ENCODE results near the gene FAM124A. TPM values are rescaled to one million over a fixed set of nuclear protein-coding genes. Genes with fewer than 3 reads are reported as not detected.

FAM124A gene
- total and polyA plus RNA-seq, 2 donors (not counting 1 experiment from before 2014, with no cell fraction given): 1.7 to 4.8 TPM

DNA sequence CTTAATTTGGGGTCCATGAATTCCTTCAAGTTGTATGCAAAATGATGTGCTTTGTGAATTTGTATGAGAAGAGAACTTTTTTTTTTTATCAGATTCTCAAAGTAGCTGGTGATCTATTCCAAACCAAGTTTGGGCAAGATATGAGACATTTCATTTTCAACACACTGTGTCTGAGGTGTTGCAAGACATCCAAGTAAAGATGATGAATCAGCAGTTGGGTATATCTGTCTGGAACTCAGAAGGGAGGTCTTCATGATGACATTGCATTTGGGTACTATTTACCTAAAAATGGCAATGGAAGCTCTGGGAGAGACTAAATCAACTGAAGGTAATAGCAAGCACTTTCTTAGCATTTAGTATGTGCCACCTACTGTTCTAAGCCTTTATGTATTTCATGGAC, 2.8 kb downstream of the FAM124A start:
- no peak overlapping the region for H3K9ac ChIP-seq (ENCODE audit: insufficient read depth, low read length)
- no peak for DNase-seq (ENCODE audit: low read depth in 2 of 2)
- H2AFZ ChIP-seq (ENCODE audit: low read length): no peak overlapping the region
- H4K20me1 ChIP-seq (ENCODE audit: control insufficient read depth, extremely low read depth, insufficient read depth, low read length): no peaks in the 10 kb centered on the region
- H3K79me2 ChIP-seq (ENCODE audit: control insufficient read depth, insufficient read depth, low read length): no peaks in the 10 kb centered on the region
- no peaks in the 10 kb centered on the region for H3K36me3 ChIP-seq (ENCODE audit: control insufficient read depth, insufficient read depth, low read length)
- H3K27me3 ChIP-seq (ENCODE audit: control insufficient read depth, insufficient read depth, low read length): no peaks in the 10 kb centered on the region
- H3K4me2 ChIP-seq (ENCODE audit: extremely low read depth, insufficient read depth, low read length): no peak overlapping the region
- no peaks in the 10 kb centered on the region for H3K9me3 ChIP-seq (ENCODE audit: control insufficient read depth, insufficient read depth, low read depth, low read length)
- no peak overlapping the region for H3K4me3 ChIP-seq (replicated peaks in 1 of 4; ENCODE audit: control extremely low read depth in 1 of 4, insufficient read depth in 1 of 4, low read depth in 3 of 4, low read length in 4 of 4)
- TF ChIP-seq EZH2 (IDR thresholded peaks at IDR 0.05; ENCODE audit: low read length, missing control alignments): no peak
- TF ChIP-seq, protein P1, sequence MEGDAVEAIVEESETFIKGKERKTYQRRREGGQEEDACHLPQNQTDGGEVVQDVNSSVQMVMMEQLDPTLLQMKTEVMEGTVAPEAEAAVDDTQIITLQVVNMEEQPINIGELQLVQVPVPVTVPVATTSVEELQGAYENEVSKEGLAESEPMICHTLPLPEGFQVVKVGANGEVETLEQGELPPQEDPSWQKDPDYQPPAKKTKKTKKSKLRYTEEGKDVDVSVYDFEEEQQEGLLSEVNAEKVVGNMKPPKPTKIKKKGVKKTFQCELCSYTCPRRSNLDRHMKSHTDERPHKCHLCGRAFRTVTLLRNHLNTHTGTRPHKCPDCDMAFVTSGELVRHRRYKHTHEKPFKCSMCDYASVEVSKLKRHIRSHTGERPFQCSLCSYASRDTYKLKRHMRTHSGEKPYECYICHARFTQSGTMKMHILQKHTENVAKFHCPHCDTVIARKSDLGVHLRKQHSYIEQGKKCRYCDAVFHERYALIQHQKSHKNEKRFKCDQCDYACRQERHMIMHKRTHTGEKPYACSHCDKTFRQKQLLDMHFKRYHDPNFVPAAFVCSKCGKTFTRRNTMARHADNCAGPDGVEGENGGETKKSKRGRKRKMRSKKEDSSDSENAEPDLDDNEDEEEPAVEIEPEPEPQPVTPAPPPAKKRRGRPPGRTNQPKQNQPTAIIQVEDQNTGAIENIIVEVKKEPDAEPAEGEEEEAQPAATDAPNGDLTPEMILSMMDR (conservative IDR thresholded peaks at IDR 0.05 in 1 of 2, IDR thresholded peaks at IDR 0.05 in 1 of 2; ENCODE audit: low read depth in 1 of 2, low read length in 2 of 2): no peak
- H3K27ac ChIP-seq (ENCODE audit: insufficient read depth, low read length): no peak overlapping the region
- H3K4me1 ChIP-seq (ENCODE audit: control insufficient read depth, extremely low read depth, insufficient read depth, low read length): peaks cover 3% of the 10 kb centered on the region

DNA sequence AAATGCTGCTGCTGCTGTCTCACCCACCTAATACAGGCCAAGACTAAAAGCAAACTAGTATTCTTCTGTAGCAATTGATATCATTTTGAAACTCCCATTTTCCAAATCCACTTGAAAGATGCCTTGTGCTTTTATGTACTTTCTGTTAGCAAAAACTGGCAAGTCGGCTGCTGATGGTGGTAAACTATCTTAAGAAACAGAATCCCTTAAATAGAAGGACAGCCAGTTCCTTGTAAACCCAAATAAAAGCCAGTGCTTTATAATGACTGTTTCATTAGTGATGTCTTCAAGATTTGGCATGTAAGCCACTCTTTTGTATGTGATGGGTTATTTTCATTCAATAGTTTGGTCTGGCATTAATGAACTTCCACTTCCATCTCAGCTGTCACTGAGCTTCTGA, 5.2 kb downstream of the FAM124A start:
- Histone ChIP-seq H3K4me3 (replicated peaks in 1 of 4; ENCODE audit: control extremely low read depth in 1 of 4, insufficient read depth in 1 of 4, low read depth in 3 of 4, low read length in 4 of 4) (no peak overlapping the region), H2AFZ (ENCODE audit: low read length) (no peak overlapping the region), H3K4me1 (ENCODE audit: control insufficient read depth, extremely low read depth, insufficient read depth, low read length) (peaks cover 3% of the 10 kb centered on the region), H3K79me2 (ENCODE audit: control insufficient read depth, insufficient read depth, low read length) (no peaks in the 10 kb centered on the region), H3K36me3 (ENCODE audit: control insufficient read depth, insufficient read depth, low read length) (no peaks in the 10 kb centered on the region), H3K27ac (ENCODE audit: insufficient read depth, low read length) (no peak overlapping the region), H3K27me3 (ENCODE audit: control insufficient read depth, insufficient read depth, low read length) (no peaks in the 10 kb centered on the region), H3K4me2 (ENCODE audit: extremely low read depth, insufficient read depth, low read length) (no peak overlapping the region), H4K20me1 (ENCODE audit: control insufficient read depth, extremely low read depth, insufficient read depth, low read length) (no peaks in the 10 kb centered on the region), H3K9ac (ENCODE audit: insufficient read depth, low read length) (no peak overlapping the region), H3K9me3 (ENCODE audit: control insufficient read depth, insufficient read depth, low read depth, low read length) (no peaks in the 10 kb centered on the region)
- DNase-seq (ENCODE audit: low read depth in 2 of 2): no peak
- TF ChIP-seq EZH2 (IDR thresholded peaks at IDR 0.05; ENCODE audit: low read length, missing control alignments): no peak
- TF ChIP-seq, protein P1 (conservative IDR thresholded peaks at IDR 0.05 in 1 of 2, IDR thresholded peaks at IDR 0.05 in 1 of 2; ENCODE audit: low read depth in 1 of 2, low read length in 2 of 2): no peak

DNA sequence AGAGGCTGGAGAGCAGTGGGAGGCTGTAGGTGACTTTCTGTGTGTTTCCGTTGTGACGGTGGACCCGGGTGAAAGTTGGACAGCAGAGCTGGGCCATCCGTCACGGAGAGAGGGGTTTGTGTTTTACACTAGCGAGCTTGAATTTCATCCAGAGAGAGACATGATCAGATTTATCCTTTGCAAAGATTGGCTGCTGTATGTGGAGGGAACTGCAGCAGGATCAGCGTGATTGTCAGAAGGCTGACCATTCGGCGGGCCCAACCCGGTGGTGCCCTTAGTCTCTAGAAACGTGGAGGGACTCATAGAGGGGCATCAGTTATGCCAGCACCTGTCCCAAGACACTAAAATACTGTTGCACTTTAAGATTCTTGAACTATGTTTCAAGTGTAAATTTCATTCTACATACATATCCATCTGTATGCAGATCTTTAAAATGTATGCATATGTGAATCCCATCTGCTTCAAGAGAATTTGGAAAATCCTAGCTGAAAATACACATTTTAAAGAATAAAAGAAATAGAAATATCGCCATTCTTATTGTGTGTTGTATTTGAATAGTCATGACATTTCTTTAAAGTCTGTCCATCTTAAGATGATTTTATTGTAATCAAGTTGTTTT, 7.0 kb downstream of the FAM124A start:
- Histone ChIP-seq H3K36me3 (ENCODE audit: control insufficient read depth, insufficient read depth, low read length) (no peaks in the 10 kb centered on the region), H3K4me3 (replicated peaks in 1 of 4; ENCODE audit: control extremely low read depth in 1 of 4, insufficient read depth in 1 of 4, low read depth in 3 of 4, low read length in 4 of 4) (no peak overlapping the region), H3K27me3 (ENCODE audit: control insufficient read depth, insufficient read depth, low read length) (no peaks in the 10 kb centered on the region), H4K20me1 (ENCODE audit: control insufficient read depth, extremely low read depth, insufficient read depth, low read length) (no peaks in the 10 kb centered on the region), H3K27ac (ENCODE audit: insufficient read depth, low read length) (no peak overlapping the region), H3K4me1 (ENCODE audit: control insufficient read depth, extremely low read depth, insufficient read depth, low read length) (peaks cover 3% of the 10 kb centered on the region), H2AFZ (ENCODE audit: low read length) (no peak overlapping the region), H3K9ac (ENCODE audit: insufficient read depth, low read length) (no peak overlapping the region), H3K79me2 (ENCODE audit: control insufficient read depth, insufficient read depth, low read length) (no peaks in the 10 kb centered on the region), H3K9me3 (ENCODE audit: control insufficient read depth, insufficient read depth, low read depth, low read length) (no peaks in the 10 kb centered on the region), H3K4me2 (ENCODE audit: extremely low read depth, insufficient read depth, low read length) (no peak overlapping the region)
- no peak for TF ChIP-seq EZH2 (IDR thresholded peaks at IDR 0.05; ENCODE audit: low read length, missing control alignments)
- no peak for DNase-seq (ENCODE audit: low read depth in 2 of 2)

All from fibroblast of lung (primary cell).